ENCODE results near the gene ST7L. TPM values are rescaled to one million over a fixed set of nuclear protein-coding genes. Genes with fewer than 3 reads are reported as not detected.
"Not testable (repeated sequence)": the region's sequence is repeated elsewhere in the genome, so short reads cannot be mapped to it uniquely, and the experiment has no call there.

The ST7L gene
- total RNA-seq, 4 donors from 2014 or later, result 16.5 to 37.1 (median 27.8) TPM

DNA sequence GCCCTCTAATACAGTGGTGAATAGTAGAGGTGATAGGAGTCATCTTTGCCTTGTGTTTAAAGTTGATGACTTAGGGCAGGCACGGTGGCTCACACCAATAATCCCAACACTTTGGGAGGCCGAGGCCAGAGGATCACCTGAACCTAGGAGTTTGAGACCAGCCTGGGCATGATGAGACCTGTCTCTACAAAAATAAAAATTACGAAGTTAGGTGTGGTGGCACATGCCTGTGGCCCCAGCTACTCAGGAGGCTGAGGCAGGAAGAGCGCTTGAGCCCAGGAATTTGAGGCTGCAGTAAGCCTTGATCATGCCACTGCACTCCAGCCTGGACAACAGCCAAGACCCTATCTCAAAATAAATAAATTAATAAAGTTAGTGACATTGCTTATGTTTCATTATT is 27.3 kb upstream of the ST7L start:
- H3K27ac ChIP-seq, result no peak overlapping the region
- H3K36me3 ChIP-seq, result no peaks in the 10 kb centered on the region
- no peaks in the 10 kb centered on the region for H3K27me3 ChIP-seq
- intact Hi-C loops (cut with DNase I; ENCODE audit: low total_unique reads), result no loop called here
- no peak overlapping the region for H3K4me3 ChIP-seq
- no peaks in the 10 kb centered on the region for H3K9me3 ChIP-seq
- no peaks in the 10 kb centered on the region for H3K4me1 ChIP-seq
- no peak for TF ChIP-seq POLR2A (IDR thresholded peaks at IDR 0.05)
- TF ChIP-seq, protein P1, sequence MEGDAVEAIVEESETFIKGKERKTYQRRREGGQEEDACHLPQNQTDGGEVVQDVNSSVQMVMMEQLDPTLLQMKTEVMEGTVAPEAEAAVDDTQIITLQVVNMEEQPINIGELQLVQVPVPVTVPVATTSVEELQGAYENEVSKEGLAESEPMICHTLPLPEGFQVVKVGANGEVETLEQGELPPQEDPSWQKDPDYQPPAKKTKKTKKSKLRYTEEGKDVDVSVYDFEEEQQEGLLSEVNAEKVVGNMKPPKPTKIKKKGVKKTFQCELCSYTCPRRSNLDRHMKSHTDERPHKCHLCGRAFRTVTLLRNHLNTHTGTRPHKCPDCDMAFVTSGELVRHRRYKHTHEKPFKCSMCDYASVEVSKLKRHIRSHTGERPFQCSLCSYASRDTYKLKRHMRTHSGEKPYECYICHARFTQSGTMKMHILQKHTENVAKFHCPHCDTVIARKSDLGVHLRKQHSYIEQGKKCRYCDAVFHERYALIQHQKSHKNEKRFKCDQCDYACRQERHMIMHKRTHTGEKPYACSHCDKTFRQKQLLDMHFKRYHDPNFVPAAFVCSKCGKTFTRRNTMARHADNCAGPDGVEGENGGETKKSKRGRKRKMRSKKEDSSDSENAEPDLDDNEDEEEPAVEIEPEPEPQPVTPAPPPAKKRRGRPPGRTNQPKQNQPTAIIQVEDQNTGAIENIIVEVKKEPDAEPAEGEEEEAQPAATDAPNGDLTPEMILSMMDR (IDR thresholded peaks at IDR 0.05), result no peak
- DNase-seq, result no peak

DNA sequence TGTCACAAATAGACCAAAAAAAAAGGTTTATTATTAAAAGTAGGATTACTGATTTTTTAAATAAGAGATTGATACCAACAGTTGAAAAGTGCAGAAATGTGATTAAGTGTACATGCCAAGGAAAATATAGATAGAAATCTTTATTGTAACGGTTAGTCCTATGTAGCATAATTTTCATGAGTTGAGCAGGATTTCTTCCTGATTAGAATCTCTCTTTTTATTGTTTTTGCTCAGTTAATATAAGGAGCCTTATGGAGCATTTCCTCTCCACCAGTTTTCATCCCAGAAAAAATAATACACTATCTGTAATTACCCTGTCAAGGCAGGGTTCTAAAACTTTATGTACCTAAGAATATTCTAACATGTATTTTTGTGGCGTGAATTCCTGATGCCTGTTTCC is 24.1 kb upstream of the ST7L start:
- intact Hi-C loops (cut with DNase I; ENCODE audit: low total_unique reads), result no loop called here
- no peak overlapping the region for H3K27ac ChIP-seq
- no peaks in the 10 kb centered on the region for H3K4me1 ChIP-seq
- no peaks in the 10 kb centered on the region for H3K9me3 ChIP-seq
- TF ChIP-seq, protein P1 (IDR thresholded peaks at IDR 0.05), result no peak
- TF ChIP-seq POLR2A (IDR thresholded peaks at IDR 0.05), result no peak
- H3K36me3 ChIP-seq, result no peaks in the 10 kb centered on the region
- no peak overlapping the region for H3K4me3 ChIP-seq
- no peaks in the 10 kb centered on the region for H3K27me3 ChIP-seq
- DNase-seq, result no peak

DNA sequence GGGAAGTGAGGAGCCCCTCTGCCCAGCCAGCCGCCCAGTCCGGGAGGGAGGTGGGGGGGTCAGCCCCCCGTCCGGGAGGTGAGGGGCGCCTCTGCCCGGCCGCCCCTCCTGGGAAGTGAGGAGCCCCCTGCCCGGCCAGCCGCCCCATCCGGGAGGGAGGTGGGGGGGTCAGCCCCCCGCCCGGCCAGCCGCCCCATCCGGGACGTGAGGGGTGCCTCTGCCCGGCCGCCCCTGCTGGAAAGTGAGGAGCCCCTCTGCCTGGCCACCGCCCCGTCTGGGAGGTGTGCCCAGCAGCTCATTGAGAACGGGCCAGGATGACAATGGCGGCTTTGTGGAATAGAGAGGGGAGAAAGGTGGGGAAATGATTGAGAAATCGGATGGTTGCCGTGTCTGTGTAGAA is 21.5 kb upstream of the ST7L start:
- intact Hi-C loops (cut with DNase I; ENCODE audit: low total_unique reads); H3K27me3 ChIP-seq; H3K9me3 ChIP-seq; H3K36me3 ChIP-seq; DNase-seq; H3K4me3 ChIP-seq; H3K27ac ChIP-seq; H3K4me1 ChIP-seq: not testable (repeated sequence)

DNA sequence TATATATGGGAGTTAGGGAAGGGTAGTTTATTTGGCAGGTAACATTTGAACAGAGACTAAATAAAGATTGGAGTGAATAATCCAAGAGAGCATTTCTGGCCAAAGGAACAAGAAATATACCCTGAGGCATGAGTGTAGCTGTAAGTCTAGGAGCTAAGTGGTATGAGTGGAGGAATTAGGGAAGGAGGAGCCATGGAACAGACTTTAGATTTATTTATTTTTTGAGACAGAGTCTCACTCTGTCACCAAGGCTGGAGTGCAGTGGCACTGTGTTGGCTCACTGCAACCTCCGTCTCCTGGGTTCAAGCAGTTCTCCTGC is 19.1 kb upstream of the ST7L start:
- H3K27me3 ChIP-seq, result no peaks in the 10 kb centered on the region
- H3K9me3 ChIP-seq, result no peaks in the 10 kb centered on the region
- no peaks in the 10 kb centered on the region for H3K36me3 ChIP-seq
- intact Hi-C loops (cut with DNase I; ENCODE audit: low total_unique reads), result no loop called here
- DNase-seq, result no peak
- TF ChIP-seq, protein P1 (IDR thresholded peaks at IDR 0.05), result no peak
- TF ChIP-seq POLR2A (IDR thresholded peaks at IDR 0.05), result no peak
- H3K27ac ChIP-seq, result no peak overlapping the region
- H3K4me3 ChIP-seq, result no peak overlapping the region
- H3K4me1 ChIP-seq, result no peaks in the 10 kb centered on the region

DNA sequence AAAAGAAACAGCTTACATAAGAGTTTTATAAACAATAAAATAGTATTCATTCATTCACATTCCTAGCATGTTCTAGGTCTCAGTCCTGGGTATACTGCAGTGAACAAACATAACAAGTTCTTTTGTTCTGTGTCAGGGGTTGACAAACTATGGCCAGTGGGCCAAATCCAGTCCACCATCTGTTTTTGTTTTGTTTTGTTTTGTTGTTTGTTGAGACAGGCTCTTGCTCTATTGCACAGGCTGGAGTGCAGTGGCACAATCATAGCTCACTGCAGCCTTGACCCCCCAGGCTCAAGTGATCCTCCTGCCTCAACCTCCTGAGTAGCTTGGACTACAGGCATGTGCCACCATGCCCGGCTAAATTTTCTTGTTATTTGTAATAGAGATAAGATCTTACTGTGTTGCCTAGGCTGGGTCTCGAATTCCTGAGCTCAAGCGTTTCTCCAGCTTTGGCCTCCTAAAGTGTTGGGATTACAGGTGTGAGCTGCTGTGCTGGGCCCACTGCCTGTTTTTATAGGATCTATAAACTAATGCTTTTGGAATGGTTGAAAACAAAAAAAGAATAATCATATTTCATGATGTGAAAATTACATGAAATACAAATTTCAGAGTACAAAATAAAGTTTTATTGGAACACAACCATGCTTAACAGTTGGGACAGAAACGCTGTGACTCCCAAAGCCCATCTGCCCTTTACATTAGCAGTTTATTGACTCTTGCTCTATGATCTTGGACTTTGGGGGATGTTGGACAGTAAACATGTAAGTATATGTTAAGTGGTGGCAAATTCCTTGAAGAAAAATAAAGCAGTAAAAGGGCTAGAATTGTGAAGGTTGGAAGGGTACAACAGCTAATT is 18.5 kb upstream of the ST7L start:
- Histone ChIP-seq H3K27me3 (no peaks in the 10 kb centered on the region), H3K36me3 (no peaks in the 10 kb centered on the region), H3K4me3 (no peak overlapping the region), H3K9me3 (no peaks in the 10 kb centered on the region), H3K27ac (no peak overlapping the region), H3K4me1 (no peaks in the 10 kb centered on the region)
- TF ChIP-seq, protein P1 (IDR thresholded peaks at IDR 0.05), result no peak
- TF ChIP-seq POLR2A (IDR thresholded peaks at IDR 0.05), result no peak
- intact Hi-C loops (cut with DNase I; ENCODE audit: low total_unique reads), result no loop called here
- DNase-seq, result no peak

Data from uterus (tissue), 4 donors.